Peyer's patch (tissue), 4 donors: ENCODE measurements around the gene RBM39. TPM values are rescaled to one million over a fixed set of nuclear protein-coding genes. Genes with fewer than 3 reads are reported as not detected.
"Not testable (repeated sequence)": the region's sequence is repeated elsewhere in the genome, so short reads cannot be mapped to it uniquely, and the experiment has no call there.

ENCODE experiments used
- DNase-seq, 3 donors: peaks; one replicate each; pipeline ENCODE4 v3.0.0-alpha.2; 2017 to 2019
- H3K27ac ChIP-seq, 4 donors: fragments of 200-600 bp; sonication (generic); one replicate each; pipeline ENCODE4 v1.5.1; 2016 to 2019
- H3K27me3 ChIP-seq, 2 donors: fragments of 200-600 bp; sonication (generic); one replicate each; pipeline ENCODE4 v1.5.1; 2019
- H3K36me3 ChIP-seq, 3 donors: fragments of 200-600 bp; sonication (generic); one replicate each; pipeline ENCODE4 v1.5.1; 2016 to 2019
- H3K4me1 ChIP-seq, 4 donors: fragments of 200-600 bp; sonication (generic); one replicate each; pipeline ENCODE4 v1.5.1; 2016 to 2019
- H3K4me3 ChIP-seq, 4 donors: fragments of 200-600 bp; sonication (generic); 1 replicate in 3 of 4; 2 replicates in 1 of 4; pipeline ENCODE4 v1.5.1; 2016 to 2019; ENCODE audit warnings: mild to moderate bottlenecking in 1 of 4
- H3K9me3 ChIP-seq, 4 donors: fragments of 200-600 bp; sonication (generic); one replicate each; pipeline ENCODE4 v1.5.1; 2016 to 2019; ENCODE audit warnings: mild to moderate bottlenecking in 1 of 4
- CTCF ChIP-seq, 6 experiments: fragments of 450-650 bp in 4 of 6; fragments of 200-600 bp in 2 of 6; sonication (generic) in 1 of 6; IDR thresholded peaks; one replicate each; pipeline ENCODE4 v1.5.1; 2017 to 2019; ENCODE audit warnings: antibody characterized with exemption in 6 of 6, mild to moderate bottlenecking in 3 of 6, moderate library complexity in 1 of 6
- POLR2A ChIP-seq, 2 donors: fragments of 450-650 bp; IDR thresholded peaks; one replicate each; pipeline ENCODE4 v1.5.1; 2017; ENCODE audit warnings: antibody characterized with exemption in 2 of 2, mild to moderate bottlenecking in 2 of 2, moderate library complexity in 2 of 2
- total RNA-seq, 4 donors: library from RNA; depleted of rRNA; stranded (reverse); fragments of >200 nt; gene quantifications; one replicate each; pipeline ENCODE4 v1.1.0, GENCODE V29; 2016

RBM39 gene
- total RNA-seq, 4 donors from 2014 or later: 347 to 1,133 (median 466) TPM

- no peak for DNase-seq
- no peak overlapping the region for H3K4me3 ChIP-seq
- peaks cover 0 to 5% (median 0%) of the 10 kb centered on the region in 4 donors for H3K4me1 ChIP-seq
- no peak overlapping the region for H3K27ac ChIP-seq
- TF ChIP-seq POLR2A (IDR thresholded peaks at IDR 0.05) (no peak), CTCF (IDR thresholded peaks at IDR 0.05) (no peak)
- H3K27me3 ChIP-seq: no peaks in the 10 kb centered on the region
- H3K9me3 ChIP-seq: no peaks in the 10 kb centered on the region
- peaks cover 0 to 98% (median 18%) of the 10 kb centered on the region in 3 donors for H3K36me3 ChIP-seq
Observed at GRCh38 chr20:35724321-35725230, 17.5 kb downstream of the RBM39 start.

- DNase-seq, H3K27ac ChIP-seq, H3K4me1 ChIP-seq: not testable (repeated sequence)
Observed at GRCh38 chr20:35723652-35724320, 18.3 kb downstream of the RBM39 start.

GRCh38 chr20:35723275-35723639 is 18.8 kb downstream of the RBM39 start:
- not testable (repeated sequence) for H3K27me3 ChIP-seq, H3K27ac ChIP-seq, H3K9me3 ChIP-seq, DNase-seq, H3K4me3 ChIP-seq, H3K4me1 ChIP-seq
- peaks cover 0 to 97% (median 18%) of the 10 kb centered on the region in 3 donors for H3K36me3 ChIP-seq

More at GRCh38 chr20:35723652-35724320, 18.3 kb downstream of the RBM39 start:
- H3K4me3 ChIP-seq, H3K27me3 ChIP-seq, H3K9me3 ChIP-seq: not testable (repeated sequence)
- peaks cover 0 to 98% (median 18%) of the 10 kb centered on the region in 3 donors for H3K36me3 ChIP-seq

DNA sequence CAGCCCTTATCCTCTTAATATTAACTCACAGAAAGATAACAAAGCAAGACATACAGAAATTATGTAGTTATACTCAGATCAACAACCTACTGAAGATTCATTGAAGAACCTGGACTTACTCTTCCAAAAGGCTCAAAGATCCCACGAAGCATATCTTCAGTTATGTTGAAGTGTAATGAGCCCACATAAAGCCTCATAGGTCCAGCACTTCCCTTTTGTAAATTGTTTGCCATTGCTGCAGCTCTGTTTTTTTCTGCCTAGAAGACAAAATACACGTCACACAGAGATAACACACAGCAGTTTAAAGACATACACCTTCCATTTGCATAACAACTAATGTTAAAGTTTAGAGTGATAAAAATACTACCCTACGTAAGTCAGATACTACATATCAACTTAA is 20.4 kb downstream of the RBM39 start:
- no peaks in the 10 kb centered on the region for H3K9me3 ChIP-seq
- H3K36me3 ChIP-seq: peaks cover 0 to 96% (median 15%) of the 10 kb centered on the region in 3 donors
- TF ChIP-seq POLR2A (IDR thresholded peaks at IDR 0.05) (no peak), CTCF (IDR thresholded peaks at IDR 0.05) (no peak)
- H3K4me3 ChIP-seq: no peak overlapping the region
- DNase-seq: no peak
- no peaks in the 10 kb centered on the region for H3K27me3 ChIP-seq
- no peak overlapping the region for H3K27ac ChIP-seq
- no peaks in the 10 kb centered on the region for H3K4me1 ChIP-seq

DNA sequence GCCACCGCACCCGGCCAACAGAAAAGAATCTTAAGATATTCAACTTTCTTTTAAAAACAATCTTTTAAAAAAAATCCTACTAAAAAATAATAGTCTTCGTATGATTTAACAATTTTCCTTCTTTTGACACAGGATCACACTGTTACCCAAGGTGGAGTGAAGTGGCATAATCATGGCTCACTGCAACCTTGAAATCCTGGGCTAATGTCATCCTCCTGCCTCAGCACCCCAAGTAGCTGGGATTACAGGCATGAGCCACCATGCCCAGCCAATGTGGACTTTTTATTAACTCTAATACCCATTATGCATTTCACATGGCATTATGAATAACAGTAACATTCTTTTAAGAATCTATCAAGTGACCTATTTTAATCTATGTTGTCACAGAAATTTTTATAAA is 20.8 kb downstream of the RBM39 start:
- TF ChIP-seq POLR2A (IDR thresholded peaks at IDR 0.05): no peak
- no peak for TF ChIP-seq CTCF (IDR thresholded peaks at IDR 0.05)
- Histone ChIP-seq H3K4me1 (no peaks in the 10 kb centered on the region), H3K4me3 (no peak overlapping the region), H3K36me3 (peaks cover 0 to 96% (median 14%) of the 10 kb centered on the region in 3 donors), H3K27me3 (no peaks in the 10 kb centered on the region), H3K27ac (no peak overlapping the region), H3K9me3 (no peaks in the 10 kb centered on the region)
- DNase-seq: no peak

GRCh38 chr20:35720165-35721123 is 21.6 kb downstream of the RBM39 start:
- no peak for DNase-seq
- peaks cover 0 to 96% (median 9%) of the 10 kb centered on the region in 3 donors for H3K36me3 ChIP-seq
- no peak overlapping the region for H3K27ac ChIP-seq
- TF ChIP-seq POLR2A (IDR thresholded peaks at IDR 0.05): no peak
- TF ChIP-seq CTCF (IDR thresholded peaks at IDR 0.05): no peak
- H3K27me3 ChIP-seq: no peaks in the 10 kb centered on the region
- no peak overlapping the region for H3K4me3 ChIP-seq
- H3K4me1 ChIP-seq: no peaks in the 10 kb centered on the region
- no peaks in the 10 kb centered on the region for H3K9me3 ChIP-seq
